GM03348 (cell line): Measurements from ENCODE around the gene FBXO28.
"Not testable (repeated sequence)": the region's sequence is repeated elsewhere in the genome, so short reads cannot be mapped to it uniquely, and the experiment has no call there.

Experiments used
- DNase-seq: peaks from one replicate; pipeline ENCODE4 v3.0.0; 2012; ENCODE audit warnings: low spot score

Gene FBXO28

DNA sequence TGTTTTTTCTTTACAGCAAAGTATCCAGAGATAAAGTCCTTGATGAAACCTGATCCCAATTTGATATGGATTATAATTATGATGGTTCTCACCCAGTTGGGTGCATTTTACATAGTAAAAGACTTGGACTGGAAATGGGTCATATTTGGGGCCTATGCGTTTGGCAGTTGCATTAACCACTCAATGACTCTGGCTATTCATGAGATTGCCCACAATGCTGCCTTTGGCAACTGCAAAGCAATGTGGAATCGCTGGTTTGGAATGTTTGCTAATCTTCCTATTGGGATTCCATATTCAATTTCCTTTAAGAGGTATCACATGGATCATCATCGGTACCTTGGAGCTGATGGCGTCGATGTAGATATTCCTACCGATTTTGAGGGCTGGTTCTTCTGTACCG lies 75.7 kb downstream of the FBXO28 start:
- DNase-seq, result no peak

DNA sequence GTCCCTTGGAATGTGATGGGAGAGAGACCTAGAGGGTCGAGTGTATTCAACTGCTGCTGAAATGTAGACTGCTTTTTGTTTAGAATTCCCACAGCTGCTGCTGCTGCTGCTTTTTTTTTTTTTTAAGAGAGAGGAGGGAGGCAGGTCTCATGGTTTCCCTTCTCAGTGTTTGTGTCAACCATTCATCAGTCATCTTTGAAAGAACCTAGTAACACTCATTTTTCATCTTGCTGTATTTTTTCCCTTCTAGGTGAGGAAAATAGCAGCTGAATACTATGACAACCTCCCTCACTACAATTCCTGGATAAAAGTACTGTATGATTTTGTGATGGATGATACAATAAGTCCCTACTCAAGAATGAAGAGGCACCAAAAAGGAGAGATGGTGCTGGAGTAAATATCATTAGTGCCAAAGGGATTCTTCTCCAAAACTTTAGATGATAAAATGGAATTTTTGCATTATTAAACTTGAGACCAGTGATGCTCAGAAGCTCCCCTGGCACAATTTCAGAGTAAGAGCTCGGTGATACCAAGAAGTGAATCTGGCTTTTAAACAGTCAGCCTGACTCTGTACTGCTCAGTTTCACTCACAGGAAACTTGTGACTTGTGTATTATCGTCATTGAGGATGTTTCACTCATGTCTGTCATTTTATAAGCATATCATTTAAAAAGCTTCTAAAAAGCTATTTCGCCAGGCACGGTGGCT lies 78.3 kb downstream of the FBXO28 start:
- DNase-seq, result no peak

DNA sequence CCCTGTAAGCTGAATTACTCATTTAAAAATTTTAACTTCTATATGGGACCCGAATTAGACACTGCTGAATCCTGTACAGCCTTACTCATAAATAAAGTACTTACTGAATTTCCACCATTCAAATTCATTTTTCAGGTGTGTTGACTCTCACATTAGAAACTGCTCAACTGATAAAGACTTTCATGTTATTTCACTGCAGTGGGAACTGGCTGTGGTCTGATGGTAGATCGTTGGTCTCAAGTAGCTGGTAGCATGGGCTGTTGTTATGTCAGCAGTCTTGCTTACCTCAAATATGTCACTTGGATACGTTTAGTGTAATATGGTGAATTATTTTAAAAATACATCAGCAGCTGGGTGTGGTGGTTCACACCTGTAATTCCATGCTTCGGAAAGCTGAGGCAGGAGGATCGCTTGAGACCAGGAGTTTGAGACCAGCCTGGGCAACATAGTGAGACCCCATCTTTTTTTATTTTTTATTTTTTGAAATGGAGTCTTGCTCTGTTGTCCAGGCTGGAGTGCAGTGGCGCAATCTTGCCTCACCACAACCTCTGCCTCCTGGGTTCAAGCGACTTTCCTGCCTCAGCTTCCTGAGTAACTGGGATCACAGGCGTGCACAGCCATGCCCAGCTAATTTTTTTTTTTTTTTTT lies 79.5 kb downstream of the FBXO28 start:
- DNase-seq, result no peak

DNA sequence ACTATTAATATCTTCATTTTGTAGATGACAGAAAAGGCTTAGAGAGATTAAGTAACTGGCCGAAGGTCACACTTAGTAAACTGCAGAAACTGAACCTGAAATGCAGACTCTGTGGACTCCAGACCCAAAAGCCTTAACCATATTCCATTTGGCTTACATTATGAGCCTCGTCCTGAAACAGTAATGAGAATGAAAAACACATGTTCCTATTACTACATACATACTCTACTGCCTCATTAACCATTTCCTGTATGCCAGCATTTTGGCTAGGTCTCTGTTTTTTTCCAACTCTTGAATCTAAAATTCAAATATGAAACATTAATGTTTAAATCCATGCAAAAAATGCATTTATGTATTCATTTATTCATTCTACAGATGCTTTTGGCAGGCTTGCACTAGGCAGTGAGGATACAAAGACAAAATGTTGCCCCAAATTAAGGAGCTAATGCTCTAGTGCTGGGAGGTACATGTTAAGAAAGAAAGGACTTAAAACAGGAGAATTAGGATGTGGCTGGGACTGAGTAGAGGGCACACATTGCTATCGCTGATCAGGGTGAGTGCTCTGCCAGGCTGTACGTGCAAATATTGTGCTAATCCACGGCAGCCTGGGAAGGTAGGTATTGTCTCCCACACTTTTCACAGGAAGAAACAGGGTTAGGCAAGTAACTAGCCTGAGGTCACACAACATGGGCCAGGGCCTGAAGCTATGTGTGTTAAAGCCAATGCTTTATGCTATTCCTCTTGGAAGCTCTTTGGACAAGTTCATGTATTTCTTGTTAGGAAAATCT lies 83.1 kb downstream of the FBXO28 start:
- DNase-seq, result no peak

DNA sequence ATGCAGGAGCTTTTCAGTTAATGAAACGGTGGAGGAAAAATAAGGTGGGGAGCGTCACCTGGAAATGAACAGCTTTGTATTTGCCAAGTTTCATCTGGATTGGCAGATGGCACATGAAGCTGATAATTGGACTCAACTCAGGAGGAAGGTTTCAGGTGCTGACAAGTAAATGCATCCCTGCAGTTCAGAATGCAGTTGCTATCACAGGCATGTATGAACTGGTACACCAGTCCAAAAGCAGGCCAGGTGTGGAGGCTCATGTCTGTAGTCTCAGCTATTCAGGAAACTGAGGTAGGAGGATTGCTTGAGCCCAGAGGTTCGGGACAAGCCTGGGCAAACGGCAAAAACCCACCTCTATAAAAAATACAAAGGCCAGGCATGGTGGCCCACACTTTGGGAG lies 84.7 kb downstream of the FBXO28 start:
- no peak for DNase-seq

DNA sequence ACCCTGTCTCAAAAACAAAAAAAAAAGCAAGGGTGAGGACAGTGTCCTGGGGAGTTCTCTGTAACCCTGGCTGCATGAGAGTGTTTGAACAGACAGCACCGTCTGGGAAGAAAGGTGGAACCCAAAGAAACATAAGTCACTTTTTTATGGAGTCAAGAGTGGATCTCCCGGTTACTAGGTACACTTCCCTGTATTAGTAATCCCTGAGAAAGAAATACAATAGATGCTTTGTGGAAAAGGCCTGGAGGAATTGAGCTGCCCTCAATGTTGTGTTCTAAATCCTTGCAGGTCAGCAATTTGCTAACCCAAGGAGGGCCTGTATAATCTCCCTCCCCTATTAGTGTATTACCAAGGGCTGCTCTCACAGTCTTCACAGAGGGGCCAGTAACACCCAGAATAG lies 85.8 kb downstream of the FBXO28 start:
- no peak for DNase-seq

DNA sequence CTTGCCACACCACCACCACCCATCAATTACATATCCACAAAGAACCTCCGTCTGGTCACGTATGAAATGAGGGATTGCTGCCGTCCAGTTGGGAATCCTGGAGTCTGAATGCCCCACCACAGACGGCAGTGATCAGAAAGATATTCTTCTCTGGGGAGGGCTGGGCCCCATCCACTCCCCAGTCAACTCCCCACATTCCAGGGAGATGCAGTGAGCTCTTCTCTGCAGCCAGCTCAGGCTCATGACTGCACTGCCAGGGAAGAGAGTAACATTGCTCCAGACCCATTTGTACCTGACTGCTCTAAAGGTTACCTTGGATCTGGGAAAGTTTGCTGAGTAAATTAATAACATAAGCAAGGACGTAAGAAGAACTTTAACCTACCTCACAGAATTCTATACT lies 87.5 kb downstream of the FBXO28 start:
- peak; percentile 42 for DNase-seq

DNA sequence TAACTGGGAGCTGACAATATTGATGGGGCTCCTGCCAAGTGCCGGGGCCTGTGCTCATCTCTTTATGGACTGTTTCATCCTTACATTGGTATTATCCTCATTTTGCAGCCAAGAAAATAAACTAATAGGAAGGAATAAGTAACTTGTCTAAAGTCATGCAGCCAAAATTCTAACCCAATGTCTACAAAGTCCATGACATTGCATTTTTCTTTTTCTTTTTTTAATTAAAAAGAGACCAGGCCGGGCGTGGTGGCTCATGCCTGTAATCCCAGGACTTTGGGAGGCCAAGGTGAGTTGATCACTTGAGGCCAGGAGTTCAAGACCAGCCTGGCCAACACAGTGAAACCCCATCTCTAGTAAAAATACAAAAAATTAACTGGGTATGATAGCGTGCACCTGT lies 87.9 kb downstream of the FBXO28 start:
- no peak for DNase-seq

DNA sequence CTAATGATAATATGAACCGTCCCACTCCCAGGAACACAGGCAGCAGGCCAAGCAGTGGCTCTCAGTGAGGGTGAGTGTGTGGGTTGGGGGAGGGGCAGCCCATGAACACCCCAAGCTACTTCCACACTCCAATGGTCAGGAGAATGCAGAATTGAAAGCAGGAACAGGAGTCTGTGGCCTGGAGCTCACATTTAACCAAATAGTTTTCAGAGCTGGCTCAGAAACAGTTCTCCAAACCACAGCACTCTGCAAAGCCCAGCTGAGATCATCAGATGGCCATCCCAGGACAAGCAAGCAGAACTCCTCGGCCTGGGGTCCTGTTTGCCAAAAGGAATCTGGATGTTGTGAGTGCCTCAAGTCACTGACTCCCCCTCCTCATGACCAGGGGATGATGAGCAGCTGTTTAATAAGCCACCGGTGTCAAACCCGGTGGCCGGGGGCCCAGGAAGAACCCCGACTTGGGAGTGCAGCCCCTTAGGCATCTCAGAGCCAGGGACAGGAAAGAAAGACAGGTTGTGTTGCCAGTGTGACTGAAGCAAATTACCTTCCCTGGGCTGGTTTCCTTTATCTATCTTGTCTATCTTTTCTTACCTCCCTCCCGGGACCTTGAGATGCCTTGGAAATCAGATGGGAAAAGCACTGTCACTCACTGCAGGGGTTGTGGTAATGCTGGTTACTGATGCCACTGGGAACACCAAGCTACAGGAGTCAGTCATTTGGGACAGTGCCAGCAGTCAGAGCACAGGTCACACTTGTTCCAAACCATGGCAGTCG lies 89.5 kb downstream of the FBXO28 start:
- peak; percentile 62 for DNase-seq

DNA sequence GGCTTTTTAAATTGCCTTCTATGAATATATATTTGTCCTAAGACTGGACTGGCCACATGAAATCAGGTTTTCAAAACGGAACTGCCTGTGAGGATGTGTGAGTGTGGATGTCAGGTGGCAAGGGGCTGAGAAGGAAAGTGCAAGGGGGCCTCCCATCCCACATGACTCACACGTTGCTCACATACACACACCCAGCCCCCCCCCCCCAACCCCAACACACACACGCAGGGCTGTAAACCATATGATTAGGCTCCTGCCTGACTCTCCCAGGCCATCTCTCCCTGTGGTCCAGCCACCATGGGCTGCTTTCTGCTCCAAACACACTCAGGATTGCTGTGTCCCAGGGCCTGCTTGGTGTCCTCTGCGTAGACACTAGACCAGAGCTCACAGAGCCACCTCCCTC lies 91.5 kb downstream of the FBXO28 start:
- DNase-seq, result peak; percentile 69

DNA sequence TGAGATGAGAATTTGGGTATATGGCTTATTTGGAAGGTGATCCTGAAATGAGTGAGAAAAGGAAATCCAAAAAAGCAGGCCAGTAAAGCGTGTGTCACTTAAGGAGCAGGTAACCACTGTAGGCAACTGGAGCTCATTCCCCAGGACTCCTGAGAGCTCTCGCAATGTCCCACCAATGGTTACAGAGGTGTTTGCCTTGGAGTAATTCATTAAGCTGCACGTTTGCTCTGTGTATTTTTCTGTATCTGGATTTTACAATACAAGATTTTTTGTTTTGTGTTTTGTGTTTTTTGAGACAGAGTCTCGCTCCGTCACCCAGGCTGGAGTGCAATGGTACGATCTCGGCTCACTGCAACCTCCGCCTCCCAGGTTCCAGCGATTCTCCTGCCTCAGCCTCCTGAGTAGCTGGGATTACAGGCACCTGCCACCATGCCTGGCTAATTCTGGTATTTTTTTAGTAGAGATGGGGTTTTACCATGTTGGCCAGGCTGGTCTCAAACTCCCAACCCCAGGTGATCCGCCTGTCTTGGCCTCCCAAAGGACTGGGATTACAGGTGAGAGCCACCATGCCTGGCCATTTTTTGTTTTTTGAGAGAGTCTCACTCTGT lies 92.1 kb downstream of the FBXO28 start:
- DNase-seq, result not testable (repeated sequence)

DNA sequence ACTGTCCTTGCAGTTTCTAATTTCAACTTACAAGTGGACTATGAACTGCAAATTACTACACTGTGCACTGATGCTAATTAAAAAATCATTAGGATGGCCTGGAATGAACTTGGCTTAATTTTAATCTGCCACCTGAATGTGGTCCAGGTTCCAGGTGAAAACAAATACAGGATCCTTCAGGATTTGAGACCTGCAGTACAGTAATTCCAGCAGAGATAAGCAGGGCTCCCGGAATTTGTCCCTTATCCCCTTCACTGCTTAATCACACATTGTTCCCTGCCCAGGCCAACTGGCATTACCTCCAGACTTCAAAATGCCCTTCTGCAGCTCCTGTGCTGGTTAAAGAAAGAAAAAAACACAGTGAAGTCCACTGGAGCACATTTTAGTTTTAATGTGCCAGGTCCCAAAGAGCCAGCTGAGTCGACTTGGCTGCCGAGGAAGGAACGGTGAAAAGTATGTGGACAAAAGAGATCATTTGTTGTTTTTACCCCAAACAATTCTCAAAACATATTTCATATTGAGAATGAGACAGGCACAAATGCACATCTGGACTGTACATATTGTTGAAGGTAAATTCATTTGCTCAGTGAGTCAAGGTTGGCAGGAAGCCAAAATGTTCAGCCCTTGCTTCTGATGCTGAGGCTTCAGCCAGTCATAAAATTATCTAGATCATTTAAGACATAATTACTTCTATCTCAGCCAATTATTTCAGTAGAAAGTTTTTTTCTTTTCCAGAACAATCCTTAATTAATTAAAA lies 97.5 kb downstream of the FBXO28 start:
- peak; percentile 49 for DNase-seq
